GM12801 (cell line): ENCODE results near the gene BATF2.

Experiments
- TF ChIP-seq, protein P1 (sequence below): IDR thresholded peaks from one replicate; pipeline ENCODE4 v1.5.1; 2011; ENCODE audit warnings: control low read depth; ENCODE audit not compliant: insufficient read length; ENCODE audit errors: extremely low read depth

The BATF2 gene, protein sequence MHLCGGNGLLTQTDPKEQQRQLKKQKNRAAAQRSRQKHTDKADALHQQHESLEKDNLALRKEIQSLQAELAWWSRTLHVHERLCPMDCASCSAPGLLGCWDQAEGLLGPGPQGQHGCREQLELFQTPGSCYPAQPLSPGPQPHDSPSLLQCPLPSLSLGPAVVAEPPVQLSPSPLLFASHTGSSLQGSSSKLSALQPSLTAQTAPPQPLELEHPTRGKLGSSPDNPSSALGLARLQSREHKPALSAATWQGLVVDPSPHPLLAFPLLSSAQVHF

DNA sequence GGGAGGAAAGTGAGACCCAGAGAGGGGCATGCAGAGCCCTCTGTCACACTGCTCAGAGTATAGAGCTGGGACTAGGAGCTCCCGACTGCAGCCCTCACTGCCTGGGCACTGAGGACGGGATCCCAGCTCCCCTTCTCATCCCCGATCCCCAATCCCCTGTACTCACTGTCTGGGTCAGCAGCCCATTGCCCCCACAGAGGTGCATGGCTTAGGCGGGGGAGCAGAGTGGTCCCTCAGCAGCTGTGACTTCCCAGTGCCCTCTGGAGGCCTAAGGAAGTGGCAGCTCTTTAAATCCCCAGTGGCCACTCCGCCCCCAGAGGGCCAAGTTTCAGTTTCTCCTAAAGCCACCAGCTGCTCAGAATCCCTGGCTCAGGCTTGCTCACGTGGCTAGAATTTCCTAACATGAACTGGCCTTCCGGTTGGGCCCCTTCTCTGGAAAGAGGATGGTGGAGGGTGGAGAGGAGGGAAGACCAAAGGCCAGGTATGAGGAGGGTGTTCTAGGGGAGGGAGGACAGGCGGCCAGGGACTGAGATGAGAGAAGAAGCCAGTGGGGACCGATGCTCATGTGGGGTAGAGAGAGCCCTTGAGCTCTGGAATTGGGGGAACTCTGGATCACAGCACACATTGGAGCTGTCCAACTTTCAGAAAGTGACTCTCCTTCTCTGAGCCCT lies at the start of gene BATF2:
BATF2 (minus strand) TSS at position 262 of the 671 bp plus-strand sequence; CDS start at position 205, 57 bp downstream.
- TF ChIP-seq, protein P1, sequence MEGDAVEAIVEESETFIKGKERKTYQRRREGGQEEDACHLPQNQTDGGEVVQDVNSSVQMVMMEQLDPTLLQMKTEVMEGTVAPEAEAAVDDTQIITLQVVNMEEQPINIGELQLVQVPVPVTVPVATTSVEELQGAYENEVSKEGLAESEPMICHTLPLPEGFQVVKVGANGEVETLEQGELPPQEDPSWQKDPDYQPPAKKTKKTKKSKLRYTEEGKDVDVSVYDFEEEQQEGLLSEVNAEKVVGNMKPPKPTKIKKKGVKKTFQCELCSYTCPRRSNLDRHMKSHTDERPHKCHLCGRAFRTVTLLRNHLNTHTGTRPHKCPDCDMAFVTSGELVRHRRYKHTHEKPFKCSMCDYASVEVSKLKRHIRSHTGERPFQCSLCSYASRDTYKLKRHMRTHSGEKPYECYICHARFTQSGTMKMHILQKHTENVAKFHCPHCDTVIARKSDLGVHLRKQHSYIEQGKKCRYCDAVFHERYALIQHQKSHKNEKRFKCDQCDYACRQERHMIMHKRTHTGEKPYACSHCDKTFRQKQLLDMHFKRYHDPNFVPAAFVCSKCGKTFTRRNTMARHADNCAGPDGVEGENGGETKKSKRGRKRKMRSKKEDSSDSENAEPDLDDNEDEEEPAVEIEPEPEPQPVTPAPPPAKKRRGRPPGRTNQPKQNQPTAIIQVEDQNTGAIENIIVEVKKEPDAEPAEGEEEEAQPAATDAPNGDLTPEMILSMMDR: no peak

DNA sequence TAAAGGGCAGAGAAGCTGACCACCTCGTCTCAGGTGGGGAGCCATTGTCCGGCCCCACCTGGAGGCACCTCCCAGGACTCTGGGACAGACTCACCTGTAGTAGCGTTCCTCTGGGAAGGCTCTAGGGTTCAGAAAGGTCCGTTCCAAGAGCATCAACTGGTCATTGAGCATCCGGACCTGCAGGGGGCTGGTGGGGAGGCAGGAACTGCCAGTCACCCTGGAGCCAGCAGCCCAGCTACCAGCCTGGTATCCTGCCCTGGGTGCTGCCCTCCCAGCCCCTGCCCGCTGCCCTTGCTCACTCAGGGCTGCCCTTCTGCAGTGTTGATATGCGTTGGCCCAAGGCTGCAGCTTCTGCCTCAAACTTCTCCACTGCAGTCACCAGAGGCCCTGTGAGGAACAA lies 49.0 kb upstream of the BATF2 start:
- TF ChIP-seq, protein P1: no peak

DNA sequence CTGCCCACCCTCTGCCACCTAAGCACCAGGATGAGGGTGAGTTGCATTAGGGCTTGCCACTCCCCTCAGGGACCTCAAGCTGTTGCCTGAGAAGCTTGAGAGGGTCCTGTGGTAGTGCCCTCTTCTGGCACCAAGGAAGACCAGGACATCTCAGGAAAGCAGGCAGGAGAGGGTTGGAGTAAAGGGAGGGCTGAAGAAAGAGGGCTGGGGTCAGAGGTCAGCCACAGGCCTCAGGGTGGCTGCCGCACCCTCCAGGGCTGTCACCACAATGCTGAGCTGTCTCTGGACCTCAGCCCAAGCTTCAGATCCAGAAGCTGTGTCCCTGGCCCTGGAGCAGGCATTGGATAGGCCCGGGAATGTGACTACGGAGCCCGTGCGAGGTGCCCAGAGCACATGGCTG lies 48.3 kb upstream of the BATF2 start:
- TF ChIP-seq, protein P1: no peak

DNA sequence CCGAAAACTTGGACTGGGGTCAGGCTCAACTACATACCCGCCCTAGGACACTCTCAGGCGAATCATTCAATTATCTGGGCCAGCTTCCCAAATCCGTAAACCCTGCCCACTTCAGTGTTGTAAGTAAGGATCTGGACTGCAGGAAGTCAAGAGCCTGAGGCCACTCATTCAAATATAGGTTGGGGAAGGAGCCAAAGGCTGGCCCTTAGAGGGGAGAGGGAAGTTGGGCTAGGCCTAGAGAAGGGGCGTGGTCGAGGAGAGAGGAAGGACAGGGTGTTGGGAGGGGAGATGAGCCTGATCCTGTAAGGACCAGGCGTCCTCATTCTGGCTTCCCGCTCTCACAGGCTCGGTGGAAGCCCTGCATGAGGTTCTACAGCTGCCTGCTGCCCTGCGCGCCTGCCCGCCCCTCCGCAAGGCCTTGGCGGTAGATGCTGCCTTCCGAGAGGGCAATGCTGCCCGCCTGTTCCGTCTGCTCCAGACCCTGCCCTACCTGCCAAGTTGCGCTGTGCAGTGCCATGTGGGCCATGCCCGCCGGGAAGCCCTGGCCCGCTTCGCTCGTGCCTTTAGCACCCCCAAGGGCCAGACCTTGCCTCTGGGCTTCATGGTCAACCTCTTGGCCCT lies 47.2 kb upstream of the BATF2 start:
- TF ChIP-seq, protein P1: no peak

DNA sequence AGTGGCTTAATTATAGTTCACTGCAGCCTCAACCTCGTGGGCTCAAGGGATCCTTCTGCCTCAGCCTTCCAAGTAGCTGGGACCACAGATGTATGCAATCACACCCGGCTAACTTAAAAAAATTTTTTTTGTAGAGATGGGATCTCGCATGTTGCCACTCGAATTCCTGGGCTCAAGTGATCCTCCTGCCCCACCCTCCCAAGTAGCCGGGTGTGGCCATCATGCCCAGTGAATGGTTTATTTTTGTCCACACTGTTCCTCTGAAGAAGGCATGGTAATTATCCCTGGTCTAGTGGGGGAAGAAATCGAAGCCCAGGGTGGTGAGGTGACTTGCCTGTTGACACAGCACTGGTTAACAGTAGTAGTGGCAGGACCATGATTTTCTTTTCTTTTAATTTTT lies 46.1 kb upstream of the BATF2 start:
- TF ChIP-seq, protein P1: no peak

DNA sequence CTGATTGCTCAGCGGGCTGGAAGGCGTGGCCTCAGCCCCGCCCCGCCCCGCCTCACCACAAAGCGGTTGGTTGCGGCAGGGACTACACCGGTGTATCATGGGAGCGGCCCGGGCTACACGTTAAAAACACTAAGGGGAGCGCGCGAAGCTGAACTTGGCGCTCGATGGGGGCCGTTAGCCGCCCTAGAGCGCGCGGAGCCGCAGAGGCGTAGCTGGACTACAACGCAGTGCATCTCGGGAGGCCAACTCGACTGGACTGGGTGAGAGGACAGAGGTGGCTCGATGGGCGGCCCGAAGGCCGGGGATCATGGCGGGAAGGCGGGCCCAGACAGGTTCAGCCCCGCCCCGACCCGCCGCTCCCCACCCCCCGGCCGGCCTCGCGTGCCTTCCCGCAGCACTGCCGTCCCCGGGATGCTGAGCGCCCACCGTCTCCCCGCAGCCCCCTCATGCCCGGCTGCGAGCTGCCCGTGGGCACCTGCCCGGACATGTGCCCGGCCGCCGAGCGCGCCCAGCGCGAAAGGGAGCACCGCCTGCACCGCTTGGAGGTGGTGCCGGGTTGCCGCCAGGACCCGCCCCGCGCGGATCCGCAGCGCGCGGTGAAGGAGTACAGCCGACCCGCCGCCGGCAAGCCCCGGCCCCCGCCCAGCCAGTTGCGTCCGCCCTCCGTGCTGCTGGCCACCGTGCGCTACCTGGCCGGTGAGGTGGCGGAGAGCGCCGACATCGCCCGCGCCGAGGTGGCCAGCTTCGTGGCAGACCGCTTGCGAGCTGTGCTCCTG lies 44.3 kb upstream of the BATF2 start, which contains the start of gene SAC3D1:
SAC3D1 (plus strand) TSS at position 364 of the 776 bp plus-strand sequence; CDS start at position 447, 83 bp downstream.
- TF ChIP-seq, protein P1: no peak

DNA sequence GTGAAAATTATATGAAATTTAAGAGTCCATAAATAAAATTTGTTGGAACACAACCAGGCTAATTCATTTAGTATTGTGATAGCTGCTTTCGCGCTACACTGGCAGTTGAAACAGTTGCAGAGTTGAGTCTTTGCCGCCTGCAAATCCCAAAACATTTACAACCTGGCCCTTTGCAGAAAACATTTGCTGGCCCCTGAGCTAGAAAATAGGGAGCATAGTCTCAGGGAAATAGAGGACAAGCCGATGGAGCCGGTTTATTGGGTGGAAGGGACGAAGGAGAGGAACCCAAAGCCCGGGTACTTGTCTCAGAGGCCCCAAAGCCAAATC lies 43.7 kb upstream of the BATF2 start:
- TF ChIP-seq, protein P1: no peak
